ENCODE measurements around the gene CAMK2G. TPM values are rescaled to one million over a fixed set of nuclear protein-coding genes. Genes with fewer than 3 reads are reported as not detected.

Gene CAMK2G
- polyA plus RNA-seq, 1 of the 3 experiments (the other 2 are of a cell fraction): 41.4 TPM

- DNase-seq: peak; percentile 70
- Histone ChIP-seq H4K20me1 (ENCODE audit: insufficient read depth) (no peaks in the 10 kb centered on the region), H3K9me3 (no peaks in the 10 kb centered on the region), H3K27me3 (ENCODE audit: insufficient read depth) (no peaks in the 10 kb centered on the region), H3K36me3 (replicated peaks in 1 of 2; ENCODE audit: control insufficient read depth in 1 of 2, insufficient read depth in 2 of 2, low read length in 1 of 2) (peaks cover 5 to 37% of the 10 kb centered on the region in 2 experiments), H3K4me2 (no peak overlapping the region), H3K4me3 (ENCODE audit: low read depth in 2 of 2, low read length in 1 of 2) (no peak overlapping the region), H3F3A (replicated peaks; ENCODE audit: insufficient read depth) (peaks cover 34% of the 10 kb centered on the region), H3K9me2 (no peaks in the 10 kb centered on the region), H3K27ac (ENCODE audit: low read depth in 2 of 2, low read length in 1 of 2) (peak overlapping the region; percentile 69 to 73; a peak in 3 of 4 replicates), H3K4me1 (ENCODE audit: control insufficient read depth in 1 of 2, insufficient read depth in 2 of 2, low read depth in 1 of 2, low read length in 1 of 2) (peaks cover 4 to 5% of the 10 kb centered on the region in 2 experiments; a peak in 2 of 4 replicates), H3K79me2 (ENCODE audit: insufficient read depth) (peaks cover 11% of the 10 kb centered on the region; the same call in 1 of the 2 replicates), H2AFZ (ENCODE audit: low read depth) (no peak overlapping the region), H3K9ac (no peak overlapping the region; the same call in 1 of the 2 replicates)
- ChIA-PET CTCF (interaction anchor here (0.6 to 2.0 kb wide), 7 partner anchors 8 to 125 kb away, joined by 3 to 6 read pairs (median 4); no protein-coding TSS in a partner anchor), POLR2A (no interaction called here)
- 83% methylated on average over 22 of the region's 22 CpGs for WGBS (ENCODE audit: low lambda C conversion rate)
- TF ChIP-seq POLR2AphosphoS5 (IDR thresholded peaks at IDR 0.05; ENCODE audit: low read depth, low read length) (no peak), GABPA (IDR thresholded peaks at IDR 0.05; ENCODE audit: low read depth) (no peak), RAD21 (IDR thresholded peaks at IDR 0.05; ENCODE audit: low read length) (no peak)
- TF ChIP-seq, protein P1, sequence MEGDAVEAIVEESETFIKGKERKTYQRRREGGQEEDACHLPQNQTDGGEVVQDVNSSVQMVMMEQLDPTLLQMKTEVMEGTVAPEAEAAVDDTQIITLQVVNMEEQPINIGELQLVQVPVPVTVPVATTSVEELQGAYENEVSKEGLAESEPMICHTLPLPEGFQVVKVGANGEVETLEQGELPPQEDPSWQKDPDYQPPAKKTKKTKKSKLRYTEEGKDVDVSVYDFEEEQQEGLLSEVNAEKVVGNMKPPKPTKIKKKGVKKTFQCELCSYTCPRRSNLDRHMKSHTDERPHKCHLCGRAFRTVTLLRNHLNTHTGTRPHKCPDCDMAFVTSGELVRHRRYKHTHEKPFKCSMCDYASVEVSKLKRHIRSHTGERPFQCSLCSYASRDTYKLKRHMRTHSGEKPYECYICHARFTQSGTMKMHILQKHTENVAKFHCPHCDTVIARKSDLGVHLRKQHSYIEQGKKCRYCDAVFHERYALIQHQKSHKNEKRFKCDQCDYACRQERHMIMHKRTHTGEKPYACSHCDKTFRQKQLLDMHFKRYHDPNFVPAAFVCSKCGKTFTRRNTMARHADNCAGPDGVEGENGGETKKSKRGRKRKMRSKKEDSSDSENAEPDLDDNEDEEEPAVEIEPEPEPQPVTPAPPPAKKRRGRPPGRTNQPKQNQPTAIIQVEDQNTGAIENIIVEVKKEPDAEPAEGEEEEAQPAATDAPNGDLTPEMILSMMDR (IDR thresholded peaks at IDR 0.05): peak; percentile 52
Observed at GRCh38 chr10:73814896-73815718, 59.2 kb downstream of the CAMK2G start.

DNA sequence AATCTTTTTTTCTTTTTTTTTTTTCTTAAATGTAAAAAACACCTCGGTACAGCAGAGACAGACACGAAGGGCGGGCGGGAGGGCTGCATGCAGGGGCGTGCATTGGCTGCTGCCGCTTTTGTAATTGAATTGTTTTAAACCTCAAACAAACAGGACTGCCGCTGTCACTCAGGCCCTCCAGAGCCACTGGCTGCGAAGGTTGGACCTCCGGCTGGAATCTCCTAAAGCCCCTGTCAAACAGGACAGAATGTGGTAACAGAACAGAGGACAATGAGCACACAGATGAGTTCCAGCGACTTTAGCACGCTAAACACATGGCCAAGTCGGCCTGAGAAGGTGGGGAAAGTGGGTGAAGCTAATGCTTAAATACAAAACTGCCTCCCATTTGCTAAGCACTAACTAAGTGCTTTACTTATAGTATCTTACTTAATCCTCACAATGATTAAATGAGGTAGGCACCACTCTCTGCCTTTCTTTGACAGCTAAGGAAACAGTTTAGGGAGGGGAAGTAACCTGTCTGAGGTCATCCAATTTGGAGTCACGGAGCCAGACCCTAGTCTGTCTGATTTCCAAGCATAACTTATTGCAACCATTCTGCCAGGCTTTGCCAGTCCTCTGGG is 60.0 kb downstream of the CAMK2G start:
- no peak overlapping the region for H3K4me2 ChIP-seq
- no peak overlapping the region for H2AFZ ChIP-seq (ENCODE audit: low read depth)
- H3K4me1 ChIP-seq (ENCODE audit: control insufficient read depth in 1 of 2, insufficient read depth in 2 of 2, low read depth in 1 of 2, low read length in 1 of 2): peaks cover 4 to 5% of the 10 kb centered on the region in 2 experiments; a peak in 3 of 4 replicates
- H3K9me3 ChIP-seq: no peaks in the 10 kb centered on the region
- ChIA-PET CTCF (interaction anchor here (0.6 to 1.6 kb wide), 2 partner anchors 8 to 40 kb away, joined by 4 read pairs; no protein-coding TSS in a partner anchor), POLR2A (interaction anchor here (1.2 kb wide), 1 partner anchor 42 kb away, joined by 3 read pairs; a partner anchor contains a TSS)
- H3K27me3 ChIP-seq (ENCODE audit: insufficient read depth): no peaks in the 10 kb centered on the region
- TF ChIP-seq ELF1 (IDR thresholded peaks at IDR 0.05) (no peak), POLR2AphosphoS5 (IDR thresholded peaks at IDR 0.05; ENCODE audit: low read depth, low read length) (no peak), CHD2 (IDR thresholded peaks at IDR 0.05; ENCODE audit: low read length, partially characterized antibody) (no peak), TEAD4 (IDR thresholded peaks at IDR 0.05; ENCODE audit: borderline replicate concordance, insufficient read depth) (no peak), JUND (IDR thresholded peaks at IDR 0.05) (no peak), RXRA (IDR thresholded peaks at IDR 0.05; ENCODE audit: borderline replicate concordance, low read depth) (no peak), NRF1 (IDR thresholded peaks at IDR 0.05; ENCODE audit: low read depth, low read length) (no peak), FOXJ3 (CRISPR knock-in tag; IDR thresholded peaks at IDR 0.05) (no peak), USF2 (IDR thresholded peaks at IDR 0.05; ENCODE audit: borderline replicate concordance, low read depth, low read length) (no peak), TAF1 (IDR thresholded peaks at IDR 0.05; ENCODE audit: borderline replicate concordance, low read depth, low read length) (no peak)
- TF ChIP-seq, protein P2, sequence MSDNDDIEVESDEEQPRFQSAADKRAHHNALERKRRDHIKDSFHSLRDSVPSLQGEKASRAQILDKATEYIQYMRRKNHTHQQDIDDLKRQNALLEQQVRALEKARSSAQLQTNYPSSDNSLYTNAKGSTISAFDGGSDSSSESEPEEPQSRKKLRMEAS (IDR thresholded peaks at IDR 0.05; ENCODE audit: low read depth): no peak
- H3K79me2 ChIP-seq (ENCODE audit: insufficient read depth): peaks cover 18% of the 10 kb centered on the region; the same call in 1 of the 2 replicates
- no peak for DNase-seq
- no peaks in the 10 kb centered on the region for H4K20me1 ChIP-seq (ENCODE audit: insufficient read depth)
- H3K36me3 ChIP-seq (replicated peaks in 1 of 2; ENCODE audit: control insufficient read depth in 1 of 2, insufficient read depth in 2 of 2, low read length in 1 of 2): peaks cover 8 to 34% of the 10 kb centered on the region in 2 experiments
- no peak overlapping the region for H3K4me3 ChIP-seq (ENCODE audit: low read depth in 2 of 2, low read length in 1 of 2)
- peaks cover 34% of the 10 kb centered on the region for H3F3A ChIP-seq (replicated peaks; ENCODE audit: insufficient read depth)
- H3K9ac ChIP-seq: no peak overlapping the region
- H3K9me2 ChIP-seq: no peaks in the 10 kb centered on the region
- no peak overlapping the region for H3K27ac ChIP-seq (ENCODE audit: low read depth in 2 of 2, low read length in 1 of 2)
- WGBS (ENCODE audit: low lambda C conversion rate): 97% methylated on average over 13 of the region's 13 CpGs
